ACC112 (cell line): Measurements from ENCODE around the gene LPAR6.
"Not testable (repeated sequence)": the region's sequence is repeated elsewhere in the genome, so short reads cannot be mapped to it uniquely, and the experiment has no call there.

ENCODE experiments used
- H2AFZ ChIP-seq: fragments of 200-600 bp; sonication (generic); one replicate; pipeline ENCODE4 v1.6.0; 2017; ENCODE audit warnings: antibody characterized with exemption, low read length; ENCODE audit not compliant: unreplicated experiment
- H3K27ac ChIP-seq: fragments of 200-600 bp; sonication (generic); 2 replicates; pipeline ENCODE4 v1.5.1; 2014; ENCODE audit warnings: low read depth, mild to moderate bottlenecking, antibody characterized with exemption, low read length, moderate library complexity
- H3K27me3 ChIP-seq: fragments of 200-600 bp; sonication (generic); 2 replicates; pipeline ENCODE4 v1.6.1; 2014; ENCODE audit warnings: mild to moderate bottlenecking, antibody characterized with exemption, low read length, moderate library complexity, mixed read lengths; ENCODE audit not compliant: insufficient read depth
- H3K36me3 ChIP-seq: fragments of 200-600 bp; sonication (generic); 2 replicates; pipeline ENCODE4 v1.6.1; 2016; ENCODE audit warnings: mild to moderate bottlenecking, antibody characterized with exemption, low read length, moderate library complexity, mixed read lengths; ENCODE audit not compliant: insufficient read depth
- H3K4me1 ChIP-seq: fragments of 200-600 bp; sonication (generic); one replicate; pipeline ENCODE4 v1.6.1; 2016; ENCODE audit warnings: low read length, mixed read lengths; ENCODE audit not compliant: insufficient read depth, unreplicated experiment, control insufficient read depth
- H3K4me3 ChIP-seq: fragments of 200-600 bp; sonication (generic); 2 replicates; pipeline ENCODE4 v1.5.1; 2014; ENCODE audit warnings: mild to moderate bottlenecking, low read depth, low read length
- H3K79me2 ChIP-seq: fragments of 200-600 bp; sonication (generic); one replicate; pipeline ENCODE4 v1.6.0; 2016; ENCODE audit warnings: low read length; ENCODE audit not compliant: control insufficient read depth, unreplicated experiment, insufficient read depth

Gene LPAR6

GRCh38 chr13:48412881-48413351 is at the start of gene LPAR6:
Gene LPAR6, minus strand, starts transcription at chr13:48413113. Its CDS starts 690 bp downstream, at chr13:48412423.
- no peaks in the 10 kb centered on the region for H3K27me3 ChIP-seq

GRCh38 chr13:48457578-48458242 is 44.8 kb upstream of the LPAR6 start:
- Histone ChIP-seq H3K27me3 (no peaks in the 10 kb centered on the region), H3K4me1 (no peaks in the 10 kb centered on the region), H3K27ac (no peak overlapping the region), H3K79me2 (peaks cover 2% of the 10 kb centered on the region), H2AFZ (no peak overlapping the region), H3K36me3 (peaks cover 42% of the 10 kb centered on the region), H3K4me3 (no peak overlapping the region)

More at GRCh38 chr13:48412881-48413351, at the start of gene LPAR6:
- Histone ChIP-seq H3K4me3 (peak within 1 kb of the TSS; percentile 83), H3K4me1 (peaks cover 12% of the 10 kb centered on the region), H3K27ac (peak within 1 kb of the TSS; percentile 62), H3K79me2 (peaks cover 28% of the 10 kb centered on the region), H2AFZ (peak within 1 kb of the TSS; percentile 67), H3K36me3 (peaks cover 10% of the 10 kb centered on the region)

- Histone ChIP-seq H3K4me1 (no peaks in the 10 kb centered on the region), H3K79me2 (peaks cover 6% of the 10 kb centered on the region), H3K27ac (no peak overlapping the region), H2AFZ (no peak overlapping the region), H3K4me3 (no peak overlapping the region), H3K27me3 (no peaks in the 10 kb centered on the region), H3K36me3 (peaks cover 45% of the 10 kb centered on the region)
These were observed 43.6 kb upstream of the LPAR6 start for GRCh38 chr13:48456546-48456945.

- peaks cover 15% of the 10 kb centered on the region for H3K79me2 ChIP-seq
- H2AFZ ChIP-seq, H3K4me3 ChIP-seq, H3K27ac ChIP-seq, H3K27me3 ChIP-seq: not testable (repeated sequence)
- H3K4me1 ChIP-seq: peaks cover 29% of the 10 kb centered on the region
- H3K36me3 ChIP-seq: peaks cover 33% of the 10 kb centered on the region
These were observed 38.3 kb upstream of the LPAR6 start for GRCh38 chr13:48451196-48451595.

DNA sequence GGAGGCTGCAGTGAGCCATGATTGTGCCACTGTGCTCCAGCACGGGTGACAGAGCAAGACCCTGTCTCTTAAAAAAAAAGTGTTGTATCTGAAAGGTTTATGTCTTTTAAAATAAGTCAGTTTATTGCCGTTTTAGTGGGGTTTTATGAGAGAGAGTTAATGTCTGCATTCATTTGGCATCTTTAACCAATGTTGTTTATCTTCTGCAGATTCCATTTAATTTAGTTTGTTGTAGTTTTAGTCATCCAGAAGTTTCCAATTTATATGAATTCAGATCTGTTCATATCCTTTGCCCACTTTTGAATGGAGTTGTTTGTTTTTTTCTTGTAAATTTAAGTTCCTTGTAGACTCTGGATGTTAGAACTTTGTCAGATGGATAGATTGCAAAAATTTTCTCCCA is 36.7 kb upstream of the LPAR6 start:
- H3K27ac ChIP-seq: peak overlapping the region; percentile 68

GRCh38 chr13:48448959-48449614 is 36.2 kb upstream of the LPAR6 start:
- H3K36me3 ChIP-seq: peaks cover 19% of the 10 kb centered on the region
- peak overlapping the region; percentile 47 for H3K4me3 ChIP-seq
- no peaks in the 10 kb centered on the region for H3K27me3 ChIP-seq
- H2AFZ ChIP-seq: no peak overlapping the region
- peaks cover 32% of the 10 kb centered on the region for H3K4me1 ChIP-seq
- H3K27ac ChIP-seq: peak overlapping the region; percentile 68
- peaks cover 15% of the 10 kb centered on the region for H3K79me2 ChIP-seq

More for the DNA sequence above, 36.7 kb upstream of the LPAR6 start:
- H3K36me3 ChIP-seq: peaks cover 24% of the 10 kb centered on the region
- no peaks in the 10 kb centered on the region for H3K27me3 ChIP-seq
- H3K4me1 ChIP-seq: peaks cover 32% of the 10 kb centered on the region
- peak overlapping the region; percentile 44 for H3K4me3 ChIP-seq
- peaks cover 15% of the 10 kb centered on the region for H3K79me2 ChIP-seq
- no peak overlapping the region for H2AFZ ChIP-seq

DNA sequence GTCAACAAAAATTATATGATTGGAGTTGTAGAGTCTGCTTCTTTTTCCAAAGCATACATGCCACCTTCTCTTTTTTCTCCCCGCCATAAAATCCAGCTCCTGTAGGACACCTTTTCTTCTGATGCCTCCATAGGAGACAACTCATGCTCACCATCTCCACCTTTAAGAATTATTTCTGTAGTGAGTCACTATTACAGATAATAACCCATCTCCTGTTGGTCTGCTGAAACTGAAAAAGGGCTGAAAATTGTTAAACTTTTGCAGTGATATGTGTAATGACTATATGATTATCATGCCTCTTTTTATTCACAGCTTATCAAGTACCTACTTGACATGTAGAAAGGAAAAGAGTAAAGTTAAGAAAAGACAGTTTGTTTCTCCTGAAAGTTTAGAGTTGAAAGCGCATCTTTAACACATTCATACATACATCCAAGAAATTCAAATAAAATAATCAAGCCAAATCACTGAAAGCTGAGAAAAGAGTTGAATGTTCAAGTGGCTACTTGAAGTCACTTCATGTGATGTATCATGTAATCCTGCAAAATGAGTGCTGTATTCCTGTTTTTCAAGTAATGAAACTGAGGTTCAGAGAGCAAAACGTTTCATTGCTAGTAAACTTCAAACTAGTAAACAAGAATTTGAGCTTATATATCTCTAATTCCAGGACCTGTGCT is 35.5 kb upstream of the LPAR6 start:
- Histone ChIP-seq H3K27ac (peak overlapping the region; percentile 68), H3K4me1 (peaks cover 32% of the 10 kb centered on the region), H3K27me3 (no peaks in the 10 kb centered on the region), H2AFZ (no peak overlapping the region), H3K36me3 (peaks cover 14% of the 10 kb centered on the region), H3K79me2 (peaks cover 15% of the 10 kb centered on the region), H3K4me3 (peak overlapping the region; percentile 47)

DNA sequence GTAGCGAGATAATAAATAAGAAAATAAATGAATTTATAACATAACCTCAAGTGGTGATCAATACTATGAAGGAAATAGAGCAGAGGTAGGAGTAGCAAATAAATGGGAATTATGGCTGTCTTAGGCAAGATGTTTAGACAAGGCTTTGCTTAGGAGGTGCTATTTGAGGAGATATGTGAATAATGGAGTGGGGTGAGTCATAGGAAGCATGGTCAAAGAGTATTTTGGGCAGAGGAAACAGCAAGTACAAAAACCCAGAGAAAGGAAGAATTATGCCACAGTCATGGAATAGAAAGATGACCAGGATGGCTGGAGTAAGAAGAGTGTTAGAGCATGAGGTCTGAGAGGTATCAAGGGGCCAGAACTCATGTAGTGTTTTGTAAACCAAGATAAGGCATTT is 33.6 kb upstream of the LPAR6 start:
- Histone ChIP-seq H3K27me3 (no peaks in the 10 kb centered on the region), H2AFZ (no peak overlapping the region), H3K27ac (peak overlapping the region; percentile 24), H3K79me2 (peaks cover 9% of the 10 kb centered on the region), H3K36me3 (0 out of 2 replicates have a peak, but pooled peaks cover 4% of the 10 kb centered on the region), H3K4me1 (peaks cover 32% of the 10 kb centered on the region), H3K4me3 (no peak overlapping the region)

GRCh38 chr13:48443442-48444208 is 30.7 kb upstream of the LPAR6 start:
- no peaks in the 10 kb centered on the region for H3K27me3 ChIP-seq
- H3K4me3 ChIP-seq: no peak overlapping the region
- H3K36me3 ChIP-seq: peaks cover 4% of the 10 kb centered on the region; the same call in 1 of the 2 replicates
- peaks cover 23% of the 10 kb centered on the region for H3K4me1 ChIP-seq
- H3K79me2 ChIP-seq: peaks cover 4% of the 10 kb centered on the region
- no peak overlapping the region for H2AFZ ChIP-seq
- H3K27ac ChIP-seq: no peak overlapping the region

DNA sequence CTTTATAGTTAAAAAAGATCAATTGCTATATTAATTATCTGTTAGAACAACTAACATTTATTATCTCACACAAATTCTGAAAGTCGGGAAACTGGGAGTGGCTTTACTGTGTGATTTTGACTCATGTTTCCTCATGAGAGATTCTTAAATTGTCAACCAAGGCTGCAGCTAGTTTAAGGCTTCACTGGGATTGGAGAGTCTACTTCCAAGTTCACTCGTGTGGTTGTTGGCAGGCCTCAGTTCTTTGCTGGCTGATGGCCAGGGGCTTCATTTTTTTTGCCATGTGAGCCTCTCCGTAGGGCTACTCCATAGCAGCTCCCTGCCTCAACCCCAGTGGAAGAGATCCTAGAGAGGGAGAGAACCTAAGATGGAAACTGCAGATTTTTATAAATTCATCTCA is 24.5 kb upstream of the LPAR6 start:
- Histone ChIP-seq H3K79me2 (no peaks in the 10 kb centered on the region), H2AFZ (no peak overlapping the region), H3K4me1 (peaks cover 12% of the 10 kb centered on the region), H3K27ac (no peak overlapping the region), H3K4me3 (no peak overlapping the region), H3K36me3 (no peaks in the 10 kb centered on the region; the same call in 1 of the 2 replicates), H3K27me3 (no peaks in the 10 kb centered on the region)
